ENCODE measurements around the gene SDHB.

DNA sequence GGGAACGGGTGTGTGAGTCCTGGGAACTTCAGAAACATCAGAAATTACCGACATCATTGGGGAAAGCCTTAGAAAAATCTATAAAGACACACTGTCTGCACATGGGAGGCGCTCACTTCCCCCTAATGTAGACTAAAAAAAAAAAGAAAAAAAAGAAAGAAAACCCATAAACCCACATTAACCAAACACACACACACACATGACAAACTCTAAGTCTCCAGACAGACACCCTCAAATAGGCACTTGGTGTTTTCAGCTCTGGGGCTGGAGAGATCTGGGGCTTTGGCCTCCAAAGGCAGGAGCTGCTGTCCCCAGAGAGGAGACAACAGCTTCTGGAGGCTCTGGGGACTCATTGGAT is 13.2 kb upstream of the SDHB start:
- TF ChIP-seq, protein P1, sequence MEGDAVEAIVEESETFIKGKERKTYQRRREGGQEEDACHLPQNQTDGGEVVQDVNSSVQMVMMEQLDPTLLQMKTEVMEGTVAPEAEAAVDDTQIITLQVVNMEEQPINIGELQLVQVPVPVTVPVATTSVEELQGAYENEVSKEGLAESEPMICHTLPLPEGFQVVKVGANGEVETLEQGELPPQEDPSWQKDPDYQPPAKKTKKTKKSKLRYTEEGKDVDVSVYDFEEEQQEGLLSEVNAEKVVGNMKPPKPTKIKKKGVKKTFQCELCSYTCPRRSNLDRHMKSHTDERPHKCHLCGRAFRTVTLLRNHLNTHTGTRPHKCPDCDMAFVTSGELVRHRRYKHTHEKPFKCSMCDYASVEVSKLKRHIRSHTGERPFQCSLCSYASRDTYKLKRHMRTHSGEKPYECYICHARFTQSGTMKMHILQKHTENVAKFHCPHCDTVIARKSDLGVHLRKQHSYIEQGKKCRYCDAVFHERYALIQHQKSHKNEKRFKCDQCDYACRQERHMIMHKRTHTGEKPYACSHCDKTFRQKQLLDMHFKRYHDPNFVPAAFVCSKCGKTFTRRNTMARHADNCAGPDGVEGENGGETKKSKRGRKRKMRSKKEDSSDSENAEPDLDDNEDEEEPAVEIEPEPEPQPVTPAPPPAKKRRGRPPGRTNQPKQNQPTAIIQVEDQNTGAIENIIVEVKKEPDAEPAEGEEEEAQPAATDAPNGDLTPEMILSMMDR (IDR thresholded peaks at IDR 0.05) = no peak
- no peak for TF ChIP-seq POLR2A (IDR thresholded peaks at IDR 0.05)

Measured in adrenal gland (tissue), 5 donors.